ENCODE data around the gene PCGF3.

Gene PCGF3

GRCh38 chr4:712093-712492 is 6.5 kb downstream of the PCGF3 start:
- no peak for TF ChIP-seq PPARA (CRISPR knock-in tag; IDR thresholded peaks at IDR 0.05; ENCODE audit: borderline replicate concordance)
- no peak for TF ChIP-seq ZNF8 (CRISPR knock-in tag; IDR thresholded peaks at IDR 0.05)
- no peak for TF ChIP-seq SNAI2 (CRISPR knock-in tag; IDR thresholded peaks at IDR 0.05)
- no peak for TF ChIP-seq PATZ1 (CRISPR knock-in tag; IDR thresholded peaks at IDR 0.05; ENCODE audit: borderline replicate concordance)
- no peak for TF ChIP-seq CREB5 (CRISPR knock-in tag; IDR thresholded peaks at IDR 0.05; ENCODE audit: low read depth)
- no peak for TF ChIP-seq TSHZ2 (CRISPR knock-in tag; IDR thresholded peaks at IDR 0.05)
- TF ChIP-seq ZC3H10 (CRISPR knock-in tag; IDR thresholded peaks at IDR 0.05) = no peak
- no peak for TF ChIP-seq ARNTL (CRISPR knock-in tag; IDR thresholded peaks at IDR 0.05; ENCODE audit: borderline replicate concordance, low read depth)
- TF ChIP-seq BACH2 (CRISPR knock-in tag; IDR thresholded peaks at IDR 0.05; ENCODE audit: borderline replicate concordance) = no peak
- no peak for TF ChIP-seq ZNF565 (CRISPR knock-in tag; conservative IDR thresholded peaks at IDR 0.05; ENCODE audit: low read depth)
- TF ChIP-seq ESRRG (CRISPR knock-in tag; IDR thresholded peaks at IDR 0.05) = no peak
- TF ChIP-seq ZFP3 (CRISPR knock-in tag; IDR thresholded peaks at IDR 0.05) = no peak
- TF ChIP-seq CSDC2 (CRISPR knock-in tag; IDR thresholded peaks at IDR 0.05) = no peak
- TF ChIP-seq ISL1 (CRISPR knock-in tag; IDR thresholded peaks at IDR 0.05) = no peak
- TF ChIP-seq RARB (CRISPR knock-in tag; IDR thresholded peaks at IDR 0.05) = no peak
- no peak for TF ChIP-seq ZNF70 (CRISPR knock-in tag; IDR thresholded peaks at IDR 0.05)
- no peak for TF ChIP-seq TCF4 (CRISPR knock-in tag; IDR thresholded peaks at IDR 0.05; ENCODE audit: borderline replicate concordance)
- TF ChIP-seq TOX (CRISPR knock-in tag; IDR thresholded peaks at IDR 0.05; ENCODE audit: borderline replicate concordance) = no peak
- no peak for ATAC-seq

GRCh38 chr4:712916-713632 is 7.4 kb downstream of the PCGF3 start:
- no peak for ATAC-seq
- TF ChIP-seq ESRRG (CRISPR knock-in tag; IDR thresholded peaks at IDR 0.05) = no peak
- no peak for TF ChIP-seq ZFP30 (CRISPR knock-in tag; IDR thresholded peaks at IDR 0.05)
- TF ChIP-seq PATZ1 (CRISPR knock-in tag; IDR thresholded peaks at IDR 0.05; ENCODE audit: borderline replicate concordance) = no peak
- no peak for TF ChIP-seq TOX (CRISPR knock-in tag; IDR thresholded peaks at IDR 0.05; ENCODE audit: borderline replicate concordance)

- TF ChIP-seq ZNF70 (CRISPR knock-in tag; IDR thresholded peaks at IDR 0.05) (no peak), ZC3H10 (CRISPR knock-in tag; IDR thresholded peaks at IDR 0.05) (no peak), TSHZ2 (CRISPR knock-in tag; IDR thresholded peaks at IDR 0.05) (no peak)
- ATAC-seq = no peak
Measured at GRCh38 chr4:714087-714486, 8.5 kb downstream of the PCGF3 start.

Data from SK-N-SH treated with all-trans-retinoic acid at 6 μM for 48 hours (cell line).